ENCODE results near the gene TLE1.

DNA sequence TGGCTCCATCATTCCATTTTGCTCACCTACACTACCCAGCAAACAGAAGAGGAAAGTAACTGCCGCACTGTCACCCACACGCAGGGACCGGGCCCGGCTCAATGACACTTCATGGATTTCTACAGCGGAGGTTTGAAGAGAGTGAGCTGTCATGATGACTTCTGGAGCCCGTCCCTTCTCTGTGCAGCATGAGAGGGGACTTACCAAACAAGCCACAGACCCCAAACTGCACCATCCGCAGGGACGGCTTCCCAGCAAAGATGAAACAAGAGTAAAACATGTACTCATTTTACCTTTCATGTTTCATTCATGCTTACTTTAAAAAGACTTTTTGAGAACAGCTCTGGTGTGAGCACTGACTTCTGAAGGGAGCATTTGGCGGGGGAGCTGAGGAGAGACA is 99.5 kb downstream of the TLE1 start:
- TF ChIP-seq POLR2A (IDR thresholded peaks at IDR 0.05), result no peak
- TF ChIP-seq, protein P1, sequence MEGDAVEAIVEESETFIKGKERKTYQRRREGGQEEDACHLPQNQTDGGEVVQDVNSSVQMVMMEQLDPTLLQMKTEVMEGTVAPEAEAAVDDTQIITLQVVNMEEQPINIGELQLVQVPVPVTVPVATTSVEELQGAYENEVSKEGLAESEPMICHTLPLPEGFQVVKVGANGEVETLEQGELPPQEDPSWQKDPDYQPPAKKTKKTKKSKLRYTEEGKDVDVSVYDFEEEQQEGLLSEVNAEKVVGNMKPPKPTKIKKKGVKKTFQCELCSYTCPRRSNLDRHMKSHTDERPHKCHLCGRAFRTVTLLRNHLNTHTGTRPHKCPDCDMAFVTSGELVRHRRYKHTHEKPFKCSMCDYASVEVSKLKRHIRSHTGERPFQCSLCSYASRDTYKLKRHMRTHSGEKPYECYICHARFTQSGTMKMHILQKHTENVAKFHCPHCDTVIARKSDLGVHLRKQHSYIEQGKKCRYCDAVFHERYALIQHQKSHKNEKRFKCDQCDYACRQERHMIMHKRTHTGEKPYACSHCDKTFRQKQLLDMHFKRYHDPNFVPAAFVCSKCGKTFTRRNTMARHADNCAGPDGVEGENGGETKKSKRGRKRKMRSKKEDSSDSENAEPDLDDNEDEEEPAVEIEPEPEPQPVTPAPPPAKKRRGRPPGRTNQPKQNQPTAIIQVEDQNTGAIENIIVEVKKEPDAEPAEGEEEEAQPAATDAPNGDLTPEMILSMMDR (IDR thresholded peaks at IDR 0.05), result no peak

Measured in adrenal gland (tissue), 5 donors.